ENCODE results near the gene EMC9. TPM values are rescaled to one million over a fixed set of nuclear protein-coding genes. Genes with fewer than 3 reads are reported as not detected.

EMC9 gene
- polyA plus RNA-seq, 2 of the 4 experiments (the other 2 are of a cell fraction) = 21.5 to 48.5 TPM

GRCh38 chr14:24121210-24121609, 20.2 kb downstream of the EMC9 start:
- ChIA-PET POLR2A (no interaction called here), CTCF (interaction anchor here (0.9 to 2.0 kb wide), 6 partner anchors 10 to 63 kb away, joined by 3 to 9 read pairs (median 5); partner anchors contain the start of genes IRF9 and PSME1)
- Histone ChIP-seq H3K27ac (no peak overlapping the region), H3K9me3 (no peaks in the 10 kb centered on the region), H3K4me3 (no peak overlapping the region), H3K4me2 (no peak overlapping the region), H3K4me1 (0 out of 3 replicates have a peak, but pooled peaks cover under 1% of the 10 kb centered on the region)
- TF ChIP-seq RCOR1 (IDR thresholded peaks at IDR 0.05; ENCODE audit: low read depth, low read length) = no peak
- no peak for TF ChIP-seq BHLHE40 (IDR thresholded peaks at IDR 0.05; ENCODE audit: low read depth, low read length)
- TF ChIP-seq CBX8 (IDR thresholded peaks at IDR 0.05) = no peak
- TF ChIP-seq HMGXB4 (CRISPR knock-in tag; IDR thresholded peaks at IDR 0.05; ENCODE audit: borderline replicate concordance) = no peak
- no peak for TF ChIP-seq RAD21 (conservative IDR thresholded peaks at IDR 0.05 in 1 of 2, IDR thresholded peaks at IDR 0.05 in 1 of 2)
- TF ChIP-seq ESRRA (IDR thresholded peaks at IDR 0.05; ENCODE audit: borderline replicate concordance, low read length) = no peak
- no peak for ATAC-seq
- FAIRE-seq = no peak
- 90% methylated on average over 8 of the region's 8 CpGs for WGBS (ENCODE audit: missing lambda C conversion rate)
- no peak for DNase-seq (ENCODE audit: low read depth in 1 of 2, low spot score in 1 of 2)

GRCh38 chr14:24119691-24120090, 21.7 kb downstream of the EMC9 start:
- peaks cover 8% of the 10 kb centered on the region; the same call in 1 of the 3 replicates for H3K4me1 ChIP-seq
- ATAC-seq = no peak
- no peak overlapping the region for H3K27ac ChIP-seq
- CTCF ChIA-PET = interaction anchor here (1.2 to 5.5 kb wide), 5 partner anchors 11 to 41 kb away, joined by 4 to 20 read pairs (median 7); partner anchors contain the start of genes IRF9 and PSME1
- H3K4me2 ChIP-seq = no peak overlapping the region
- H3K9me3 ChIP-seq = no peaks in the 10 kb centered on the region
- no peak for TF ChIP-seq HOXB5 (CRISPR knock-in tag; IDR thresholded peaks at IDR 0.05)
- TF ChIP-seq POLR2A (IDR thresholded peaks at IDR 0.05; ENCODE audit: low read length) = no peak
- no peak for TF ChIP-seq CBX8 (IDR thresholded peaks at IDR 0.05)
- no peak for TF ChIP-seq KDM5A (IDR thresholded peaks at IDR 0.05)
- no peak for TF ChIP-seq USF2 (IDR thresholded peaks at IDR 0.05)
- TF ChIP-seq EHF (CRISPR knock-in tag; IDR thresholded peaks at IDR 0.05) = no peak
- TF ChIP-seq HEYL (CRISPR knock-in tag; IDR thresholded peaks at IDR 0.05) = no peak
- TF ChIP-seq PHF8 (IDR thresholded peaks at IDR 0.05; ENCODE audit: borderline replicate concordance, low read depth) = no peak
- no peak for TF ChIP-seq HMGXB4 (CRISPR knock-in tag; IDR thresholded peaks at IDR 0.05; ENCODE audit: borderline replicate concordance)
- no peak for TF ChIP-seq MAFK (IDR thresholded peaks at IDR 0.05; ENCODE audit: partially characterized antibody)
- no peak for TF ChIP-seq TP53 (CRISPR knock-in tag; IDR thresholded peaks at IDR 0.05)
- no peak for TF ChIP-seq JUNB (IDR thresholded peaks at IDR 0.05)
- no peak for TF ChIP-seq PBX3 (IDR thresholded peaks at IDR 0.05)
- no peak for TF ChIP-seq POLR2AphosphoS2 (conservative IDR thresholded peaks at IDR 0.05; ENCODE audit: low read length)
- TF ChIP-seq MAZ (IDR thresholded peaks at IDR 0.05; ENCODE audit: borderline replicate concordance, low read depth, low read length) = no peak
- TF ChIP-seq RAD21 (conservative IDR thresholded peaks at IDR 0.05 in 1 of 2, IDR thresholded peaks at IDR 0.05 in 1 of 2) = no peak
- no peak for TF ChIP-seq REST (IDR thresholded peaks at IDR 0.05)
- TF ChIP-seq EP300 (IDR thresholded peaks at IDR 0.05) = no peak
- FAIRE-seq = no peak
- WGBS (ENCODE audit: missing lambda C conversion rate) = 93% methylated on average over 6 of the region's 6 CpGs
- POLR2A ChIA-PET = no interaction called here
- H3K4me3 ChIP-seq = no peak overlapping the region
- no peak for DNase-seq (ENCODE audit: low read depth in 1 of 2, low spot score in 1 of 2)

All from A549 (cell line).